CD4-positive, alpha-beta T cell treated with Interleukin-4 for 1 hour (primary cell): ENCODE results near the gene NUDT17.
"Not testable (repeated sequence)": the region's sequence is repeated elsewhere in the genome, so short reads cannot be mapped to it uniquely, and the experiment has no call there.

Experiments used
- DNase-seq, 2 donors: peaks; one replicate each; pipeline ENCODE4 v3.0.0-alpha.2; 2020 to 2022

NUDT17 gene

DNA sequence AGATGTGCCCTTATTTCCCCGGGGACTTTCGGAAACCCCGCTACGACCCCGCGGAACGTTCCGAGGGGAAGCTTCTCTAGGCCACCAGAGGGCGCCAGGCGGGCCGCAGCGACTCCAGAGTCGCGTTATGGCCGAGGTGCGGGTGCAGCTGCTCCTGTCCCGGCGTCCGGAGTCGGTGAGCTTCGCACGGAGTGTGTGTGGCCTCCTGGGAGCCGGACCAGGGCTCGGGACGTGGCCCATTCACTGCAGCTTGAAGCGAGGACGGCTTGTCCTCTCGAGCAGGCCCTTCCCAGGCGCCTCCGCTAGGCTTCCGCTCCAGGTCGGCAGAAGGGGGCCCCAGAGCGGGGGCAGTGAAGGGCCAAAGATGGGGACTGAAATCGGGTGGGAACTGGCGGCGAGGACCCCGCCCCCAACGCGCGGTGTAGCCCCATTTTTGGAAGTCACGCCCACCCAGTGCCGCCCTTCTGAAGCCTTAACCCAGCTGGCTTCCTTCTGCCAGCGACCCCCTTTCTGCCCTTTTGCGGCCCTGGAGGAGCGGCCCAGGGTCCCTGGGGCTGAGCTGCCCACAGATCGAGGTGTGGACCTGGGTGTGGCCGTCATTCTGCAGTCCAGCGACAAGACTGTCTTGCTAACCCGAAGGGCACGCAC is at the start of gene NUDT17:
Gene NUDT17, plus strand, starts transcription at position 117 of the 648 bp plus-strand sequence. Its CDS starts 11 bp downstream, at position 128.
- DNase-seq = peak; percentile 72 to 74

DNA sequence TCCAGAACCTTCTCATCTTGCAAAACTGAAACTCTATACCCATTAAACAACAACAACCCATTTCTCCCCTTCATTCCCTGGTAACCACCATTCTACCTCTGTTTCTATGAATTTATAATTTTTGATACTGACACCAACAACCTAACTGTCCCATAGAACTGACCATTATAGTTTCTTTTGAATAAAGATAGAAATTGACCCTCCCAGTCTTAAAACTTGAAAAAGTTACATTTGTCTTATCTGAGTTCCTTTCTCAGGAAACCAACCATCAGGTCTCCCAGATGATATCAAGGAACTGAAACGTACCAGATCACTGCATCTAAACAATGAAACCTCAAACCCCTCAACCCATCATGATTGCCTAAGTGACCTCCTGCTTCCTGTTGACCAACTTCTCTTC is 48.7 kb upstream of the NUDT17 start:
- DNase-seq = no peak

DNA sequence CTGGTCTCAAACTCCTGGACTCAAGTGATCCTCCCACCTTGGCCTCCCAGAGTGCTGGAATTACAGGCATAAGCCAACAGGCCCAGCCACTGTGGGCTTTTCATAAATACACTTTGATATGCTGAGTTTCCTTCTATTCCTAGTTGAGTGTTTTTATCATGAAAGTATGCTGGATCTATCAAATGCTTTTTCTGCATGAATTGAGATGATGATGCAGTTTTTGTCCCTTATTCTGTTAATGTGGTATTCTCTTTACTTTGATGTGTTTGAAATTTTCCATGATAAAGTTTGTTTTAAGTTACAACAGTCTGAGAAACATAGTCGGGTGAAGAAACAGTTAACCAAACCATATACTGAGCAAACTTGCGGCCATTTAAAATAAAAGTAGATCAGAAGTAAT is 45.6 kb upstream of the NUDT17 start:
- DNase-seq = no peak

- DNase-seq = no peak
Observed at GRCh38 chr1:145804235-145805045, 41.0 kb upstream of the NUDT17 start.

- DNase-seq = no peak
Observed at GRCh38 chr1:145805057-145805456, 40.4 kb upstream of the NUDT17 start.

GRCh38 chr1:145806408-145806807 is 39.0 kb upstream of the NUDT17 start:
- no peak for DNase-seq

GRCh38 chr1:145806844-145807243 is 38.6 kb upstream of the NUDT17 start:
- no peak for DNase-seq

GRCh38 chr1:145812977-145813810 is 32.2 kb upstream of the NUDT17 start:
- not testable (repeated sequence) for DNase-seq

DNA sequence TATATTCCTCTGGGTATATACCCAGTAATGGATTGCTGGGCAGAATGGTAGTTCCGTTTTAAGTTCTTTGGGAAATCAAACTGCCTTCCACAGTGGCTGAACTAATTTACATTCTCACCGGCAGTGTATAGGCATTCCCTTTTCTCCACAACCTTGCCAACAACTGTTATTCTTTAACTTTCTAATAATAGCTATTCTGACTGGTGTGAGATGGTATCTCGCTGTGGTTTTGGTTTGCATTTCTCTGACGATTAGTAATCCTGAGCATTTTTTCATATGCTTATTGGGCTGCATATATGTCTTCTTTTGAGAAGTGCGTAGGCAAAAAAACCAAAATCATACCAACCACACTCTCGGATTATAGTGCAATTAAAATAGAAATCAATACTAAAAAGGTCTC is 27.3 kb upstream of the NUDT17 start:
- DNase-seq = peak in 1 of 2 donors; percentile 21

DNA sequence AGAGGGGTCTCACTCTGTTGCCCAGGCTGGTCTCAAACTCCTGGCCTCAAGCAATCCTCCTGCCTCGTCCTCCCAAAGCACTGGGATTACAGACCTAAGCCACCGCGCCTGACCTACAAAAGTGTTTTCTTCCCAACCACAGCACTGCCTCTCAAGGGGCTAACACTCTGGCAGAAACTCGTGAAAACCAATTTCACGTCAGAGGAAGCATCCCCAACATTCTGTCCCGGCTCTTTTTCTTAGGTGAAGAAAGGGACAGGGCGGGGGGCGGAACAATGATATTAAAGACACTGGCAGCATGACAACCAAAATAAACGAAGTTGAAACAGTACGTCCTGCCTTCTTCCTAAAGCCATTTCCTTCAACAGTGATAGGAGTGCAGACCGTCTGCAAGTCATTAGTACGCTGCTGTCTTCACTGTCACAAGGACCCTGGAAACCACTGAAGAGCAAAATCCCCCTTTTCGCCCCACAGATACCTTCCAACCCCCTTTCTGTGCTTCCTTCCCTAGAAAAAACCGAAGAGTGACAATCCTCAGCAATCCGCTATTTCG is 22.6 kb upstream of the NUDT17 start:
- DNase-seq = not testable (repeated sequence)

- DNase-seq = peak; percentile 90
Observed at GRCh38 chr1:145823565-145824498, 21.6 kb upstream of the NUDT17 start, which contains the start of the genes POLR3C and RNF115. Gene POLR3C (plus strand): TSS chr1:145824200. CDS start chr1:145825777, 1,577 bp downstream. Gene RNF115 (minus strand): TSS chr1:145824095. CDS start chr1:145823873, 222 bp downstream.

- DNase-seq = no peak
Observed at GRCh38 chr1:145824499-145824842, 21.0 kb upstream of the NUDT17 start.

DNA sequence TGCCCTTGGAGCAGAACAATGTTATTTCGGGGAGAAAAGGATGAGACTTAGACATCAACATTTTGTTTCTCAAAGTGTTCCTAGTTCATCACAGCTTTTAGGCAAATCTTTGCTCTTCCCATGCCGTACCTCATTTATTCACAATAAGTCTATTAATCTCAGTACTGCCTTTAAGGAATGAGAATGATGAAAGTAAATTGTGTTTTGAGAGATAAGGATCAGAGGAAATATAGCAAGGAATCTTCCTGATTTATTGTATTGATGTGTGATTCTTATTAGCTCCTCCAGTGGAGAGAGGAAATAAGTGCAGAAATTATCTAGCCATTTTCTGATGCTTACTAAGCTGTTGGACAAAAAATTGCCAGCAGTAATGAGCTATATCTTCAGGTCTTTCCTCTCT is 19.4 kb upstream of the NUDT17 start:
- DNase-seq = no peak

- DNase-seq = no peak
Observed at GRCh38 chr1:145827966-145828365, 17.5 kb upstream of the NUDT17 start.

GRCh38 chr1:145828367-145829026 is 16.9 kb upstream of the NUDT17 start:
- DNase-seq = no peak

DNA sequence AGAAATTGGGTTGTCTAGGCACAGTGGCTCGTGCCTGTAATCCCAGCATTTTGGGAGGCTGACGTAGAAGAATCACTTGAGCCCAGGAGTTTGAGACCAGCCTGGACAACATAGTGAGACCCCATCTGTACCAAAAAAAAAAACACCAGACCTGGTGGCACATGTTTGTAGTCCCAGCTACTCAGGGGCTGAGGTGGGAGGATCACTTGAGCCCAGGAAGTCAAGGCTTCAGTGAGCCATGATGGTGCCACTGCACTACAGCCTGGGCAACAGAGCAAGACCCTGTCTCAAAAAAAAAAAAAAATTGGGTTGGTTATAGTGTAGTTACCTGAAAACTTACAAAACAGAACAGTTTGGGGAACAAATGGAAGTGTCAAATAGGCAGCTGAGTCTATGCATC is 14.6 kb upstream of the NUDT17 start:
- not testable (repeated sequence) for DNase-seq

- no peak for DNase-seq
Observed at GRCh38 chr1:145837656-145838055, 7.8 kb upstream of the NUDT17 start.

- DNase-seq = no peak
Observed at GRCh38 chr1:145843031-145843430, 2.4 kb upstream of the NUDT17 start.

DNA sequence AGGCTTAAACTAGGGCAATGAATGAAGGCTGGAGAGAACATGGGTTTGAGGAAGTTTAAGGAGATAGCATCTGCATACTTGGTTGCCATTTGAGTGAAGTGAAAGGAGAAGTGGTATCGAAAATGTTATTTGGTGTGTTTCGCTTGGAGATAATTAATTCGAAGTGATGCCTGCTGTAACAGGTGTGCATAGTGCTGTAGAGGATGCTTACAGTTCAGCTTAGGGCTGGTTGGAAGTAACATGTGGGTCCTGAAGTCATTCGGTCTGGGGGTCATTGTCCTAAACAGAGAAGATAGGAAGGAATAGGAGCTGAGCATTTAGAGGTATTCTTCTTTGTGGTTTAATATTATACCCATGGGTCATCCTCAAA is 301 bp upstream of the NUDT17 start:
- no peak for DNase-seq

DNA sequence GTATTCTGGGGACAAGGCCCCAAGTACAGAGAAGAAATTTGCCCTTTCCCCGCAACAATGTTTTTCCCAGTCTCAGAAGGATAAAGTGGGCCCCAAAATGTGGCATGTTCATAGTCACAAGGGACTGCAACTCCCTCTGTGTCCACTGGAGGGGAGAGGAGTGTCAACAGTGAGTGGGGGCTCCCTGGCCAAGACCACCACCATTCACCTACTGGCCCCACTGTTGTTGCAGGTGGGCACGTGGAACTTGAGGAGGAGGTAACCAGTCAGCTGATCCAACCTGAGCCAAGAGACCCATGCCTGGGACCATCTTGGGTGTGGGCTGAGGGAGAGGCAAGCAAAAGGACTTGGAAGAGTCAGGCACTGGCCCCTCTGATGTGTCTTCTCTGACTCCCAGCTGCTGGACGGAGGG is 777 bp downstream of the NUDT17 start:
- DNase-seq = peak; percentile 35 to 47

DNA sequence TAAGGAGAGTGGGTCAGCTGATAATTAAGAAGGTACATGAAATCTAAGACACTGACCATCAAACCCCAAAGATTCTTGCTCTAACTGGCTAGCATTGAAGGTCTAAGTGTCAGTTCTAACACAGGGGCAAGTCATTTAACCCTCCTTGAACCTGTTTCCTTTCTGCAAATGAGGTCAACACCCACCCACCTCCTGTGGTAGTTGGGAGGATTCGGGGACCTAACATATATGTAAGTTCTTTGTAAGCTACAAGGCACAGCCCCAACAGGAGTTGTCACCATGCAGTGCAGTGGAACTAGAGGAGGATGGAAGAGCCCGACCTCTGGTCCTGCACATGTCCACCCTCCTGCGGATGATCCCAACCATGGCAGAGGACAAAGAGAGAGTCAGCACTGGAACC is 2.4 kb downstream of the NUDT17 start:
- no peak for DNase-seq
